PFSK-1 (cell line): ENCODE results near the gene ACTL6B.

Experiments
- FOXP2 ChIP-seq: optimal IDR thresholded peaks from 2 replicates; pipeline ENCODE3; 2011; ENCODE audit warnings: borderline replicate concordance, control low read depth, inconsistent platforms; ENCODE audit not compliant: insufficient read depth; ENCODE audit errors: extremely low read length, extremely low read depth
- POLR2AphosphoS5 ChIP-seq: IDR thresholded peaks from 2 replicates; pipeline ENCODE4 v1.6.1; 2012; ENCODE audit warnings: low read depth, mild to moderate bottlenecking, control low read depth, low read length, moderate library complexity
- REST ChIP-seq, 2 experiments: IDR thresholded peaks; 2 replicates each; pipeline versions ENCODE4 v1.6.1 to v1.8.0; 2011 to 2012; ENCODE audit warnings: low read depth in 2 of 2, low read length in 2 of 2, control low read depth in 1 of 2, inconsistent platforms in 1 of 2, mild to moderate bottlenecking in 1 of 2, moderate library complexity in 1 of 2; ENCODE audit not compliant: insufficient read depth in 1 of 2
- SIN3A ChIP-seq: IDR thresholded peaks from 2 replicates; pipeline ENCODE4 v1.6.1; 2012; ENCODE audit warnings: mild to moderate bottlenecking, low read length, moderate library complexity, borderline replicate concordance; ENCODE audit not compliant: insufficient read depth
- TAF1 ChIP-seq: IDR thresholded peaks from 2 replicates; pipeline ENCODE4 v1.6.1; 2012; ENCODE audit warnings: low read length, control low read depth, borderline replicate concordance; ENCODE audit not compliant: insufficient read depth

The ACTL6B gene

DNA sequence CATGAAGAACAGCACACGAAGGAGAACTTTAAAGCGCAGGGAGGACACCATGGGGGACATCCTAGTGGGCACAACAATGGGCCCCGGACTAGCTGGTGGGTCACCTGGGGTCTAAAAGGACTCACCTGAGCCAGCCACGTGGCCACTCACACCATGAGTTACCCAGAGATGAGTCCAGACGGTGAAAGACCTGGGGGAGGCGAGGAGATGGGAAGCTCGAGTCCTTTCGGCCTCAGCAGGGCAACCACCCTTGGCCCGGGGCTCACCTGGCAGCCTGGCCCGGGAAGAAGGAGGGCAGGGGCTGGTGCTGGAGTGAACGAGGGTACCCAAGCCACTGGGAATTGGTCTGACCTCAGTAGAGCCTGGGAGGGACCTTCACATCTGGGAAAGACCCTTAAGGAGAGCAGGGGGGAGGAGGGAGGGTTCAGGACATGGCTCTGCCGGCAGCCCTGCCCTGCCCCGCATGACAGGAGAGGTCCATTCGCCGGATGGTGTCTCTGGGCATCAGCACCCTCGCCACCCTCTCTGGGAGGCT, 32.1 kb upstream of the ACTL6B start:
- no peak for TF ChIP-seq SIN3A
- TF ChIP-seq FOXP2 = no peak
- TF ChIP-seq POLR2AphosphoS5 = no peak
- no peak for TF ChIP-seq REST (IDR thresholded peaks at IDR 0.05; ENCODE audit: insufficient read depth in 1 of 2, low read depth in 2 of 2, low read length in 2 of 2)
- no peak for TF ChIP-seq TAF1

- TF ChIP-seq SIN3A (no peak), FOXP2 (no peak), POLR2AphosphoS5 (no peak), REST (IDR thresholded peaks at IDR 0.05; ENCODE audit: insufficient read depth in 1 of 2, low read depth in 2 of 2, low read length in 2 of 2) (no peak), TAF1 (no peak)
These were observed 31.6 kb upstream of the ACTL6B start for GRCh38 chr7:100687751-100688300.

GRCh38 chr7:100687261-100687660, 31.0 kb upstream of the ACTL6B start:
- no peak for TF ChIP-seq SIN3A
- no peak for TF ChIP-seq FOXP2
- no peak for TF ChIP-seq POLR2AphosphoS5
- no peak for TF ChIP-seq REST (IDR thresholded peaks at IDR 0.05; ENCODE audit: insufficient read depth in 1 of 2, low read depth in 2 of 2, low read length in 2 of 2)
- TF ChIP-seq TAF1 = no peak

GRCh38 chr7:100686822-100687211, 30.6 kb upstream of the ACTL6B start:
- TF ChIP-seq TAF1 (no peak), POLR2AphosphoS5 (no peak), REST (IDR thresholded peaks at IDR 0.05; ENCODE audit: insufficient read depth in 1 of 2, low read depth in 2 of 2, low read length in 2 of 2) (no peak), SIN3A (no peak), FOXP2 (no peak)

GRCh38 chr7:100686201-100686821, 30.1 kb upstream of the ACTL6B start:
- TF ChIP-seq SIN3A (no peak), TAF1 (no peak), FOXP2 (no peak), POLR2AphosphoS5 (no peak), REST (IDR thresholded peaks at IDR 0.05; ENCODE audit: insufficient read depth in 1 of 2, low read depth in 2 of 2, low read length in 2 of 2) (no peak)
